Naive B cell (primary cell): ENCODE data around the gene MAZ. TPM values are rescaled to one million over a fixed set of nuclear protein-coding genes. Genes with fewer than 3 reads are reported as not detected.
A peak's percentile ranks its signal among the peaks of the same experiment; 100 is the strongest.

Source experiments
- ATAC-seq, 2 donors: fragments of 150-1000 bp; cut with Tn5 transposase; 2 replicates each; pipeline ENCODE4 v1.10.0; 2021; ENCODE audit warnings: low read depth in 2 of 2, mild to moderate bottlenecking in 2 of 2, moderate library complexity in 2 of 2
- DNase-seq: peaks from one replicate; pipeline ENCODE4 v3.0.0; 2022
- H3K27ac Mint-ChIP-seq, 6 donors: one replicate each; pipeline ENCODE4 v1.8.0; 2020 to 2022; ENCODE audit warnings: mild to moderate bottlenecking in 6 of 6, mixed read lengths in 6 of 6, moderate library complexity in 5 of 6, inconsistent platforms in 2 of 6
- H3K27me3 Mint-ChIP-seq, 3 donors: one replicate each; pipeline ENCODE4 v1.8.0; 2021 to 2022; ENCODE audit warnings: mixed read lengths in 3 of 3, mild to moderate bottlenecking in 1 of 3
- H3K36me3 Mint-ChIP-seq, 2 donors: one replicate each; pipeline ENCODE4 v1.8.0; 2020 to 2022; ENCODE audit warnings: mixed read lengths in 2 of 2, inconsistent platforms in 1 of 2, mild to moderate bottlenecking in 1 of 2
- H3K4me1 Mint-ChIP-seq, 3 donors: one replicate each; pipeline ENCODE4 v1.8.0; 2020 to 2022; ENCODE audit warnings: mixed read lengths in 3 of 3, inconsistent platforms in 1 of 3, mild to moderate bottlenecking in 1 of 3, moderate library complexity in 1 of 3
- H3K4me3 Mint-ChIP-seq, 8 donors: one replicate each; pipeline ENCODE4 v1.8.0; 2020 to 2022; ENCODE audit warnings: mild to moderate bottlenecking in 8 of 8, mixed read lengths in 8 of 8, moderate library complexity in 8 of 8, inconsistent platforms in 2 of 8
- H3K9me3 Mint-ChIP-seq, 7 donors: one replicate each; pipeline ENCODE4 v1.8.0; 2020 to 2022; ENCODE audit warnings: mixed read lengths in 7 of 7, mild to moderate bottlenecking in 5 of 7, inconsistent platforms in 2 of 7, moderate library complexity in 1 of 7
- polyA plus RNA-seq, 6 donors: library from polyadenylated mRNA; unstranded; fragments of 300-500 nt; fragmentation: Illumina TruSeq; gene quantifications; one replicate each; pipeline ENCODE4 v1.2.3, GENCODE V29; 2021; ENCODE audit warnings: low read depth in 6 of 6

Gene MAZ
- polyA plus RNA-seq, 6 donors from 2014 or later, result 16.1 to 30.6 (median 23.2) TPM

DNA sequence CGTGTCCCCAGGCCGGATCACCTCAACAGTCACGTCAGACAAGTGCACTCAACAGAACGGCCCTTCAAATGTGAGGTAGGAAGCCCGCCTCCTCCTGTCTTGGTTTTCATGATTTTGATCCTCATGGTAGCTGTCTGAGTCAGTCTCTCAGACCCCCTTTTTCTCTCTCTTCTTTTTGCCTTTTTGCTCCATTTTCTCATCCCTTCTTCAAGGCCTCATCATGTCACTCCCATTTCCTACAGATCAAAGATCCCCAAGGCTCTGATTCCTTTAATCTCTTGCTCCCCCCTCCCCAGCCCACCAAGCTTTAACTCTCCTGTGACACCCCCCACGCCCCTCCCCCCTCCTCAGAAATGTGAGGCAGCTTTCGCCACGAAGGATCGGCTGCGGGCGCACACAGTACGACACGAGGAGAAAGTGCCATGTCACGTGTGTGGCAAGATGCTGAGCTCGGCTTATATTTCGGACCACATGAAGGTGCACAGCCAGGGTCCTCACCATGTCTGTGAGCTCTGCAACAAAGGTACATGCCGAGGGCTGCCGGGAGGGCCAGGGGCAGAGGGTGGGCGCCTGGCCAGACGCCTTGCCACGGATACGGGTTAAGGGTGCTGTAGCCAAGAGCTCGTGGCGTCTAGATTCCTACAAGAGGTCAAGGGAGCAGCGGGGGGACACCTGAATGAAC is 2.0 kb downstream of the MAZ start:
- DNase-seq (no peak), ATAC-seq (no peak)
- Mint-ChIP-seq H3K4me3 (peak overlapping the region; percentile 78 to 95 (median 89)), H3K27ac (peak overlapping the region; percentile 85 to 98 (median 96)), H3K9me3 (no peaks in the 10 kb centered on the region), H3K27me3 (peaks cover 0 to 11% (median 6%) of the 10 kb centered on the region in 3 donors), H3K36me3 (peaks cover 0 to 7% of the 10 kb centered on the region in 2 donors), H3K4me1 (peaks cover 52 to 61% (median 52%) of the 10 kb centered on the region in 3 donors)

DNA sequence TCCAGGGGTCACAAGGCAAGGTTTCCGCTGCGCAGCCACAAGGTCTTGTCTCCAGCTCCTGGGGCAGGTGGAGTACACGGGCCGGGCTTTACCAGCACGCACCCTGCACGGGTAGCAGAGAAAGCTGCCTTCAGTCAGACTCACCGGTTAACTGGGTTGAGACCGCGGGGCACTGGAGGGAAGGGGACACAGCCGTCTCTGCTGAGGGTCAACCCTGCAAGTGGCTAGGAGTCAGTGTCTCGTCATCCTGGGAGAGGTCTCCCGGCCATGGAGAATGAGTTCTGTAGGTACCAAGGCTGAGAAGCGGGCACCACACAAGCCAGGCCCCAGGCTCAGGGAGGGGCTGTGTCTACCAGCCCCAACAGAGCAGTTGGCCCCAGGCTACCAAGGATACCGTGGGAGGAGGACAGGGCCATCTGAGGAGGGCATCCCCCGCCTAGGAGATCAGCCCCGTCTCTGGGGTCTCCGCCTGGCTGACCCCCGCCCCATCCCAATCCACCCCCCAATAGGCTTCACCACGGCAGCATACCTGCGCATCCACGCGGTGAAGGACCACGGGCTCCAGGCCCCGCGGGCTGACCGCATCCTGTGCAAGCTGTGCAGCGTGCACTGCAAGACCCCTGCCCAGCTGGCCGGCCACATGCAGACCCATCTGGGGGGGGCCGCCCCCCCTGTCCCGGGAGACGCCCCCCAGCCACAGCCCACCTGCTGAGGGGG is 2.9 kb downstream of the MAZ start:
- H3K4me3 Mint-ChIP-seq, result peak overlapping the region in 6 of 8 donors; percentile 25 to 95 (median 68)
- peaks cover 0 to 11% (median 6%) of the 10 kb centered on the region in 3 donors for H3K27me3 Mint-ChIP-seq
- DNase-seq (no peak), ATAC-seq (no peak)
- peaks cover 44 to 52% (median 49%) of the 10 kb centered on the region in 3 donors for H3K4me1 Mint-ChIP-seq
- H3K36me3 Mint-ChIP-seq, result peaks cover 0 to 7% of the 10 kb centered on the region in 2 donors
- H3K27ac Mint-ChIP-seq, result peak overlapping the region in 2 of 6 donors; percentile 12 to 44
- no peaks in the 10 kb centered on the region for H3K9me3 Mint-ChIP-seq

GRCh38 chr16:29809850-29810698 is 3.7 kb downstream of the MAZ start:
- peaks cover 0 to 7% of the 10 kb centered on the region in 2 donors for H3K36me3 Mint-ChIP-seq
- H3K4me1 Mint-ChIP-seq, result peaks cover 45 to 52% (median 51%) of the 10 kb centered on the region in 3 donors
- H3K9me3 Mint-ChIP-seq, result no peaks in the 10 kb centered on the region
- H3K4me3 Mint-ChIP-seq, result peak overlapping the region in 6 of 8 donors; percentile 57 to 89 (median 69)
- DNase-seq (no peak), ATAC-seq (no peak)
- peaks cover 0 to 11% (median 6%) of the 10 kb centered on the region in 3 donors for H3K27me3 Mint-ChIP-seq
- peak overlapping the region in 2 of 6 donors; percentile 42 to 86 for H3K27ac Mint-ChIP-seq

GRCh38 chr16:29810699-29811169 is 4.4 kb downstream of the MAZ start:
- peaks cover 0 to 11% (median 6%) of the 10 kb centered on the region in 3 donors for H3K27me3 Mint-ChIP-seq
- ATAC-seq, result no peak

DNA sequence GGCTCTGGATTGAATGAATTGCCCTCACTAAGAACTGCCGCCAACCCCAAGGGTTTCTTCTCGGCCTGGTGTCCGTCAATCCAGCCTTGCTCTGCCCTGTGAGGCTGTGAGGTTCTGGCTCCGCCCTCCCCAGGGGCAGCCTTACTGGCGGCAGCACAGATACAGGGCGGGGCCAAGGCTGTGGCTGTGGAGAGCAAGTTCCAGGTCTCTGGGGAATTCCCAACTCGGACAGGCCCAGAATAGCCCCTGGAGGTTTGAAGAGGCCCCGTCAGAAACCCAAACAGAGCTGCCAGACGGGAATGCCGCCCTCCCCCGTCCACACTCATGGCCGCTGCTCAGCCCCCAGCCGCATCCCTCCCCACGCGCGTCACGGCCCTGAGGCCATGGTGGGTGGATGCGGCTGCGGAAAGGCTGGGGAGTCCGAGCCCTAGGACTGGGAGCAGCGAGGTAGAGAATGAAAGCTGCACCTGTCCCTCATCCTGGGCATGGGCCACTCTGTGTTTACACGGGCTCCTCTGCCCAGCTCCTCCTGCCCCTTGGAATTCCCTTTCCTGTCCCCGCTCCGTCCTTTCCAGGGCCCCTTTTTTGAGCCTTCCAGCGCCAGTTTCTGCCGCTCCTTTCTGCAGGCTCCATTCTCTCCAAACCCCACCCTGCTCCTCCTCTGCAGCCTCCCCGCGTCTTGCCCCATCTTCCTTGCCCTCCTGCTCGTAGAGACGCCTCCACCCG is 5.0 kb downstream of the MAZ start:
- Mint-ChIP-seq H3K4me1 (peaks cover 44 to 57% (median 52%) of the 10 kb centered on the region in 3 donors), H3K9me3 (no peaks in the 10 kb centered on the region), H3K27me3 (peaks cover 0 to 11% (median 6%) of the 10 kb centered on the region in 3 donors), H3K27ac (peak overlapping the region in 3 of 6 donors; percentile 27 to 84 (median 28)), H3K4me3 (peak overlapping the region; percentile 77 to 91 (median 86)), H3K36me3 (peaks cover 0 to 7% of the 10 kb centered on the region in 2 donors)
- DNase-seq (peak; percentile 47), ATAC-seq (peak in 1 of 2 donors; percentile 8)

More at GRCh38 chr16:29810699-29811169, 4.4 kb downstream of the MAZ start:
- Mint-ChIP-seq H3K4me3 (peak overlapping the region; percentile 77 to 91 (median 86)), H3K27ac (peak overlapping the region in 1 of 6 donors; percentile 84), H3K9me3 (no peaks in the 10 kb centered on the region), H3K36me3 (peaks cover 0 to 7% of the 10 kb centered on the region in 2 donors), H3K4me1 (peaks cover 44 to 54% (median 52%) of the 10 kb centered on the region in 3 donors)
- DNase-seq, result no peak

- H3K9me3 Mint-ChIP-seq, result no peaks in the 10 kb centered on the region
- H3K27me3 Mint-ChIP-seq, result peaks cover 0 to 11% (median 6%) of the 10 kb centered on the region in 3 donors
- H3K4me1 Mint-ChIP-seq, result peaks cover 48 to 62% (median 59%) of the 10 kb centered on the region in 3 donors
- H3K27ac Mint-ChIP-seq, result peak within 1 kb of the TSS; percentile 2 to 84 (median 52)
- peak within 1 kb of the TSS; percentile 77 to 91 (median 86) for H3K4me3 Mint-ChIP-seq
- DNase-seq (peak; percentile 33), ATAC-seq (no peak)
- H3K36me3 Mint-ChIP-seq, result peaks cover 0 to 7% of the 10 kb centered on the region in 2 donors
Observed at GRCh38 chr16:29811896-29812665, 5.8 kb downstream of the MAZ start, which contains the start of gene PRRT2. PRRT2 (plus strand) TSS chr16:29812193; CDS start chr16:29813055, 862 bp downstream.

GRCh38 chr16:29812754-29813643 is 6.7 kb downstream of the MAZ start:
- no peak for DNase-seq
- H3K36me3 Mint-ChIP-seq, result peaks cover 0 to 7% of the 10 kb centered on the region in 2 donors
- peaks cover 0 to 11% (median 6%) of the 10 kb centered on the region in 3 donors for H3K27me3 Mint-ChIP-seq
- peak overlapping the region in 1 of 6 donors; percentile 68 for H3K27ac Mint-ChIP-seq
- ATAC-seq, result no peak
- no peaks in the 10 kb centered on the region for H3K9me3 Mint-ChIP-seq
- H3K4me1 Mint-ChIP-seq, result peaks cover 46 to 63% (median 61%) of the 10 kb centered on the region in 3 donors
- H3K4me3 Mint-ChIP-seq, result peak overlapping the region; percentile 16 to 89 (median 80)

GRCh38 chr16:29813644-29814562 is 7.6 kb downstream of the MAZ start:
- ATAC-seq (no peak), DNase-seq (no peak)
- no peak overlapping the region for H3K27ac Mint-ChIP-seq
- peaks cover 42 to 63% (median 61%) of the 10 kb centered on the region in 3 donors for H3K4me1 Mint-ChIP-seq
- peaks cover 0 to 2% of the 10 kb centered on the region in 2 donors for H3K36me3 Mint-ChIP-seq
- H3K4me3 Mint-ChIP-seq, result peak overlapping the region; percentile 35 to 98 (median 73)
- peaks cover 0 to 11% (median 6%) of the 10 kb centered on the region in 3 donors for H3K27me3 Mint-ChIP-seq
- no peaks in the 10 kb centered on the region for H3K9me3 Mint-ChIP-seq

DNA sequence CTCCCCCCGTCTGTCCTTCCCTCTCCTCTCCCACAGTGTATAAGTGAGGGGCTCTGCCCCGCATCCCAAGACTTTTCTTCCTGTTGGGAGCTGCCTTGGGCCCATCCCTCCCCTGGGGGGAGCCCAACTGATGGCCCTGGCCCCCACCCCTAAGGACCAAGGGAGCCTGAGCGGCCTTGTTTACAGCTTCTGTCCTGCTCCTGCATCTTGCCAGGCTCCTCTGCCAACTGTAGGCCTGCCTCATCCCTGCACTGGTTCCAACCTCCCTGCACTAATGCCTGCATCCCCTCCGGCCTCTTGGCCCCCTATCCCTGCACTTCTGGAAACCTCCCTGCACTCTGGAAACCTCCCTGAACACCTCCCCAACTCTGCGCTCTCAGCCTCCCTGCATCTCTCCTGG is 8.3 kb downstream of the MAZ start:
- peak overlapping the region in 1 of 6 donors; percentile 77 for H3K27ac Mint-ChIP-seq
- peaks cover 0 to 11% (median 6%) of the 10 kb centered on the region in 3 donors for H3K27me3 Mint-ChIP-seq
- peaks cover 48 to 67% (median 66%) of the 10 kb centered on the region in 3 donors for H3K4me1 Mint-ChIP-seq
- no peaks in the 10 kb centered on the region for H3K36me3 Mint-ChIP-seq
- DNase-seq, result no peak
- H3K4me3 Mint-ChIP-seq, result peak overlapping the region; percentile 77 to 98 (median 91)
- H3K9me3 Mint-ChIP-seq, result no peaks in the 10 kb centered on the region
- no peak for ATAC-seq
